Chondrocyte (in vitro differentiated cells): Measurements from ENCODE around the gene CLCN1. TPM values are rescaled to one million over a fixed set of nuclear protein-coding genes. Genes with fewer than 3 reads are reported as not detected.

Experiments
- DNase-seq: peaks from one replicate; pipeline ENCODE4 v3.0.0; 2021; ENCODE audit warnings: mixed read lengths, low spot score
- H3K27ac Mint-ChIP-seq: one replicate; pipeline ENCODE4 v1.8.0; 2021; ENCODE audit warnings: mild to moderate bottlenecking, moderate library complexity, mixed read lengths; ENCODE audit not compliant: unreplicated experiment
- H3K27me3 Mint-ChIP-seq: 2 replicates; pipeline ENCODE4 v1.8.0; 2021; ENCODE audit warnings: low read depth, mixed read lengths
- H3K36me3 Mint-ChIP-seq: 2 replicates; pipeline ENCODE4 v1.8.0; 2021; ENCODE audit warnings: low read depth, mixed read lengths
- H3K4me1 Mint-ChIP-seq: 2 replicates; pipeline ENCODE4 v1.8.0; 2021; ENCODE audit warnings: low read depth, mild to moderate bottlenecking, mixed read lengths
- H3K4me3 Mint-ChIP-seq: one replicate; pipeline ENCODE4 v1.8.0; 2021; ENCODE audit warnings: mild to moderate bottlenecking, moderate library complexity, mixed read lengths; ENCODE audit not compliant: unreplicated experiment
- H3K9me3 Mint-ChIP-seq: 2 replicates; pipeline ENCODE4 v1.8.0; 2021; ENCODE audit warnings: low read depth, mixed read lengths
- total RNA-seq: library from RNA; stranded (reverse); gene quantifications from 3 replicates; pipeline ENCODE4 v1.2.1, GENCODE V29; 2021
- TF ChIP-seq, protein P1 (sequence below): fragments of 200-600 bp; sonication (generic); IDR thresholded peaks from 2 replicates; pipeline ENCODE4 v1.5.0; 2021; ENCODE audit warnings: antibody characterized with exemption, mild to moderate bottlenecking, moderate library complexity

The CLCN1 gene
- total RNA-seq, 1 donor from 2014 or later: not detected

- Mint-ChIP-seq H3K27me3 (peaks cover 6% of the 10 kb centered on the region), H3K27ac (no peak overlapping the region), H3K36me3 (peaks cover 9% of the 10 kb centered on the region), H3K4me3 (no peak overlapping the region), H3K4me1 (peaks cover 21% of the 10 kb centered on the region), H3K9me3 (no peaks in the 10 kb centered on the region)
- TF ChIP-seq, protein P1, sequence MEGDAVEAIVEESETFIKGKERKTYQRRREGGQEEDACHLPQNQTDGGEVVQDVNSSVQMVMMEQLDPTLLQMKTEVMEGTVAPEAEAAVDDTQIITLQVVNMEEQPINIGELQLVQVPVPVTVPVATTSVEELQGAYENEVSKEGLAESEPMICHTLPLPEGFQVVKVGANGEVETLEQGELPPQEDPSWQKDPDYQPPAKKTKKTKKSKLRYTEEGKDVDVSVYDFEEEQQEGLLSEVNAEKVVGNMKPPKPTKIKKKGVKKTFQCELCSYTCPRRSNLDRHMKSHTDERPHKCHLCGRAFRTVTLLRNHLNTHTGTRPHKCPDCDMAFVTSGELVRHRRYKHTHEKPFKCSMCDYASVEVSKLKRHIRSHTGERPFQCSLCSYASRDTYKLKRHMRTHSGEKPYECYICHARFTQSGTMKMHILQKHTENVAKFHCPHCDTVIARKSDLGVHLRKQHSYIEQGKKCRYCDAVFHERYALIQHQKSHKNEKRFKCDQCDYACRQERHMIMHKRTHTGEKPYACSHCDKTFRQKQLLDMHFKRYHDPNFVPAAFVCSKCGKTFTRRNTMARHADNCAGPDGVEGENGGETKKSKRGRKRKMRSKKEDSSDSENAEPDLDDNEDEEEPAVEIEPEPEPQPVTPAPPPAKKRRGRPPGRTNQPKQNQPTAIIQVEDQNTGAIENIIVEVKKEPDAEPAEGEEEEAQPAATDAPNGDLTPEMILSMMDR: no peak
- DNase-seq: no peak
These were observed 80.3 kb downstream of the CLCN1 start for GRCh38 chr7:143396182-143396581.

- TF ChIP-seq, protein P1: no peak
- DNase-seq: no peak
- Mint-ChIP-seq H3K27ac (no peak overlapping the region), H3K9me3 (no peaks in the 10 kb centered on the region), H3K4me1 (peaks cover 14% of the 10 kb centered on the region), H3K4me3 (no peak overlapping the region), H3K36me3 (peaks cover 6% of the 10 kb centered on the region), H3K27me3 (peaks cover 7% of the 10 kb centered on the region)
These were observed 81.0 kb downstream of the CLCN1 start for GRCh38 chr7:143396625-143397556.

DNA sequence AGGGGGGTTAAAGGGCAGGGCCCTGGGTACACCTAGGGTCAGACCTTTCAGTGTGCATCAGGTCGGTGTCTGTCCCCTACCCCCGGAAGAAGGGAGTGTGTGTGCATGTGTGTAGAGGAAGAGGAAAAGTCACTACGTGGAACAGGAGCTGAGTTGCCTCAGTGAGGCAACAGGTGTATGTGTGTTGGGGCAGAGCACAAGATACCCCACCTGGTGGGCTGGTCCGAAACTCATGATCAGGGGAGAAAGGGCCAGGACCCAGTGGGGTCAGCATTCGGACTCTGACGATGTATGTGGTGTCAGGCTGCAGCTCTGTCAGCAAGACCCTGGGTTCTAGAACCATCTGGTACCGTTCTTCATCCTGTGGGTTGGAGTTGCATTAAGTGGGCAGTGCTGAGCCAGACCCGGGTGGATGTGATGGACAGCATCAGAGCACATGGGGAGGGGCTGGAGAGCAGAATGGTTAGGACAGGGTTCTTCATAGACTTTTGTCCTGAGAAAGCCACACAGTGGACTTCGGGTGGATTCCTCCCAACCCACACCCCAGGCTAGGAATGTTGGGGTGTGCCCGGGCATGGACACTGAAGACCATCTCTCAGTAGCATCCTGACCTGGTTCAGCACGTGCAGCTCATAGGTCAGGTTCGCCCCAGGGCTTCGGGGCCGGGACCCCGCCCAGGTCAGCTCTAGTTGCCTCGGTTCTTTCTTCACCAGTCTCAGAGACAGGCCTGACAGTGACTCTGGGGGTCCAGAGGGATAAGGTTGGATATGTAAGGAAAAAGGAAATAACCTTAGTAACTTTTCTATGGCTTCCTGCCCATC lies 82.0 kb downstream of the CLCN1 start:
- no peak for DNase-seq
- peaks cover 3% of the 10 kb centered on the region for H3K4me1 Mint-ChIP-seq
- TF ChIP-seq, protein P1: no peak
- no peak overlapping the region for H3K4me3 Mint-ChIP-seq
- peaks cover 2% of the 10 kb centered on the region for H3K36me3 Mint-ChIP-seq
- H3K27ac Mint-ChIP-seq: no peak overlapping the region
- peaks cover 7% of the 10 kb centered on the region for H3K27me3 Mint-ChIP-seq
- no peaks in the 10 kb centered on the region for H3K9me3 Mint-ChIP-seq

GRCh38 chr7:143398616-143399015 lies 82.7 kb downstream of the CLCN1 start:
- no peaks in the 10 kb centered on the region for H3K9me3 Mint-ChIP-seq
- no peaks in the 10 kb centered on the region for H3K4me1 Mint-ChIP-seq
- DNase-seq: peak; percentile 89
- no peak overlapping the region for H3K27ac Mint-ChIP-seq
- no peak overlapping the region for H3K4me3 Mint-ChIP-seq
- peaks cover 7% of the 10 kb centered on the region for H3K27me3 Mint-ChIP-seq
- no peaks in the 10 kb centered on the region for H3K36me3 Mint-ChIP-seq
- TF ChIP-seq, protein P1: no peak

DNA sequence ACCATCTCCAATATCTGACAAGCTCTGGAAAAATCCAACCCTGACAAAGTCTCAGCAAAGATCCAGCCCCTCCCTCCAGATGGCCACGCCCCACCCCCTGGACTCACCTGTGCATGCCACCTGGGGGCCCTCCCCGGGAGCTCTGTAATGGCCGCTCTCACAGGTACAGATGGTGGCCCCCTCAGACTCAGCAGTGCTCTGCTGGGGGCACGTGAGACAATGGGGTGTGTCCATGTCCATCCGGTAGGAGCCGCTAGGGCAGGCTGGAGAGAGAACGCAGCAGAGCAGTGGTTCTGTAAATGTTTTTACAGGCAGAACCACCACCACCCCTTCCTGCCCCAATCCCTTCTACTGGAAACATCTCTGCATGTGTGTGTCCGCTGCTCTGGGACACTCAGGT lies 83.2 kb downstream of the CLCN1 start:
- DNase-seq: peak; percentile 83
- Mint-ChIP-seq H3K27ac (no peak overlapping the region), H3K9me3 (no peaks in the 10 kb centered on the region), H3K4me3 (no peak overlapping the region), H3K36me3 (no peaks in the 10 kb centered on the region), H3K4me1 (no peaks in the 10 kb centered on the region), H3K27me3 (peaks cover 7% of the 10 kb centered on the region)
- TF ChIP-seq, protein P1: no peak
